Uterus (tissue), 4 donors: ENCODE measurements around the gene TLE4. TPM values are rescaled to one million over a fixed set of nuclear protein-coding genes. Genes with fewer than 3 reads are reported as not detected.
A peak's percentile ranks its signal among the peaks of the same experiment; 100 is the strongest.

ENCODE experiments used
- DNase-seq, 2 donors: peaks; one replicate each; pipeline ENCODE4 v3.0.0-alpha.2; 2019 to 2020
- H3K27ac ChIP-seq, 2 donors: fragments of 200-600 bp; sonication (generic); 1 replicate in 1 of 2; 2 replicates in 1 of 2; pipeline ENCODE4 v1.5.1; 2016 to 2018
- H3K27me3 ChIP-seq, 2 donors: fragments of 200-600 bp; sonication (generic); one replicate each; pipeline ENCODE4 v1.5.1; 2018 to 2019; ENCODE audit warnings: control low read depth in 1 of 2
- H3K36me3 ChIP-seq, 2 donors: fragments of 200-600 bp; sonication (generic); one replicate each; pipeline ENCODE4 v1.5.1; 2019; ENCODE audit warnings: control low read depth in 1 of 2
- H3K4me1 ChIP-seq, 2 donors: fragments of 200-600 bp; sonication (generic); one replicate each; pipeline ENCODE4 v1.5.1; 2018 to 2019; ENCODE audit warnings: control low read depth in 1 of 2
- H3K4me3 ChIP-seq, 2 donors: fragments of 200-600 bp; sonication (generic); 1 replicate in 1 of 2; 2 replicates in 1 of 2; pipeline ENCODE4 v1.5.1; 2018 to 2019; ENCODE audit warnings: mild to moderate bottlenecking in 1 of 2
- H3K9me3 ChIP-seq, 2 donors: fragments of 200-600 bp; sonication (generic); one replicate each; pipeline ENCODE4 v1.5.1; 2019; ENCODE audit warnings: control low read depth in 1 of 2
- CTCF ChIP-seq, 4 experiments: fragments of 200-600 bp in 2 of 4; fragments of 450-650 bp in 2 of 4; sonication (generic) in 2 of 4; IDR thresholded peaks; one replicate each; pipeline ENCODE4 v1.5.1; 2016 to 2019; ENCODE audit warnings: antibody characterized with exemption in 4 of 4, mild to moderate bottlenecking in 2 of 4, moderate library complexity in 1 of 4
- POLR2A ChIP-seq, 2 donors: fragments of 450-650 bp; IDR thresholded peaks; one replicate each; pipeline ENCODE4 v1.6.1; 2016; ENCODE audit warnings: antibody characterized with exemption in 2 of 2, mild to moderate bottlenecking in 1 of 2, moderate library complexity in 1 of 2
- intact Hi-C: fragments of 100-400 bp; cut with DNase I; formaldehyde crosslinking; loops from one replicate; pipeline ENCODE4 v1.15.1; 2023; ENCODE audit warnings: low total_unique reads
- total RNA-seq, 4 donors: library from RNA; depleted of rRNA in 3 of 4; stranded (reverse); fragments of >200 nt in 3 of 4; gene quantifications; one replicate each; pipeline versions ENCODE4 v1.1.0 to v1.2.4, GENCODE V29; 2014 to 2023
- donor health status: DM: yes; HTN: yes; CAD: no.

TLE4 gene
- total RNA-seq, 4 donors from 2014 or later: 21.1 to 134 (median 35.1) TPM

- intact Hi-C loops: no loop called here
Observed at GRCh38 chr9:79567671-79568098, 4.1 kb upstream of the TLE4 start.

GRCh38 chr9:79568337-79569101, 3.2 kb upstream of the TLE4 start:
- no peak for DNase-seq

More at GRCh38 chr9:79567671-79568098, 4.1 kb upstream of the TLE4 start:
- no peaks in the 10 kb centered on the region for H3K9me3 ChIP-seq
- no peaks in the 10 kb centered on the region for H3K27me3 ChIP-seq
- H3K4me3 ChIP-seq: no peak overlapping the region
- H3K4me1 ChIP-seq: no peaks in the 10 kb centered on the region
- no peak for TF ChIP-seq POLR2A (IDR thresholded peaks at IDR 0.05)
- no peak for TF ChIP-seq CTCF (IDR thresholded peaks at IDR 0.05)
- H3K27ac ChIP-seq: no peak overlapping the region
- no peak for DNase-seq
- no peaks in the 10 kb centered on the region for H3K36me3 ChIP-seq

GRCh38 chr9:79569814-79570447, 1.8 kb upstream of the TLE4 start:
- no peaks in the 10 kb centered on the region for H3K9me3 ChIP-seq
- intact Hi-C loops: no loop called here
- peak overlapping the region in 1 of 2 donors; percentile 73 for H3K27ac ChIP-seq
- TF ChIP-seq CTCF (IDR thresholded peaks at IDR 0.05) (no peak), POLR2A (IDR thresholded peaks at IDR 0.05) (no peak)
- H3K27me3 ChIP-seq: no peaks in the 10 kb centered on the region
- no peaks in the 10 kb centered on the region for H3K4me1 ChIP-seq
- H3K4me3 ChIP-seq: peak overlapping the region; percentile 73 to 74
- DNase-seq: no peak
- H3K36me3 ChIP-seq: no peaks in the 10 kb centered on the region

More at GRCh38 chr9:79568337-79569101, 3.2 kb upstream of the TLE4 start:
- TF ChIP-seq POLR2A (IDR thresholded peaks at IDR 0.05): no peak
- TF ChIP-seq CTCF (IDR thresholded peaks at IDR 0.05): no peak
- no peaks in the 10 kb centered on the region for H3K9me3 ChIP-seq
- H3K36me3 ChIP-seq: no peaks in the 10 kb centered on the region
- intact Hi-C loops: no loop called here
- no peaks in the 10 kb centered on the region for H3K27me3 ChIP-seq
- no peak overlapping the region for H3K4me3 ChIP-seq
- no peaks in the 10 kb centered on the region for H3K4me1 ChIP-seq
- no peak overlapping the region for H3K27ac ChIP-seq

- H3K9me3 ChIP-seq: no peaks in the 10 kb centered on the region
- intact Hi-C loops: no loop called here
- H3K36me3 ChIP-seq: no peaks in the 10 kb centered on the region
- no peaks in the 10 kb centered on the region for H3K27me3 ChIP-seq
- DNase-seq: peak; percentile 41 to 50
- TF ChIP-seq POLR2A (IDR thresholded peaks at IDR 0.05) (no peak), CTCF (IDR thresholded peaks at IDR 0.05) (no peak)
- peak overlapping the region; percentile 73 to 83 for H3K27ac ChIP-seq
- H3K4me3 ChIP-seq: peak overlapping the region; percentile 73 to 74
- H3K4me1 ChIP-seq: no peaks in the 10 kb centered on the region
Observed at GRCh38 chr9:79570448-79571308, 1.1 kb upstream of the TLE4 start.
